H9 (cell line): ENCODE results near the gene PIGS. TPM values are rescaled to one million over a fixed set of nuclear protein-coding genes. Genes with fewer than 3 reads are reported as not detected.

Experiments used
- DNase-seq: peaks from one replicate; pipeline ENCODE4 v3.0.0-alpha.2; 2017
- H2AFZ ChIP-seq: one replicate; pipeline ENCODE4 v1.6.1; 2013; ENCODE audit warnings: mild to moderate bottlenecking, low read length, control low read depth, moderate library complexity
- H2AK5ac ChIP-seq: 2 replicates; pipeline ENCODE4 v1.6.1; 2013; ENCODE audit warnings: low read length, control low read depth, mixed read lengths; ENCODE audit not compliant: insufficient read length
- H2BK120ac ChIP-seq: one replicate; pipeline ENCODE4 v1.6.1; 2013; ENCODE audit warnings: low read depth, mild to moderate bottlenecking, low read length, control low read depth, inconsistent platforms; ENCODE audit not compliant: poor library complexity, severe bottlenecking
- H2BK12ac ChIP-seq: 2 replicates; pipeline ENCODE4 v1.6.1; 2013; ENCODE audit warnings: low read length, control low read depth, mixed read lengths, low read depth; ENCODE audit not compliant: insufficient read length
- H2BK15ac ChIP-seq: 2 replicates; pipeline ENCODE4 v1.6.1; 2013; ENCODE audit warnings: low read depth, low read length, control low read depth
- H2BK20ac ChIP-seq: one replicate; pipeline ENCODE4 v1.6.1; 2013; ENCODE audit warnings: low read depth, mild to moderate bottlenecking, low read length, control low read depth, inconsistent platforms; ENCODE audit not compliant: poor library complexity, severe bottlenecking
- H2BK5ac ChIP-seq: 2 replicates; pipeline ENCODE4 v1.6.1; 2013; ENCODE audit warnings: low read length, control low read depth, mixed read lengths; ENCODE audit not compliant: insufficient read length
- H3K14ac ChIP-seq: 2 replicates; pipeline ENCODE4 v1.6.1; 2013; ENCODE audit warnings: low read length, control low read depth; ENCODE audit not compliant: insufficient read depth
- H3K18ac ChIP-seq: 2 replicates; pipeline ENCODE4 v1.6.1; 2013; ENCODE audit warnings: low read depth, mild to moderate bottlenecking, mixed read lengths, low read length, control low read depth; ENCODE audit not compliant: insufficient read length
- H3K23ac ChIP-seq: 2 replicates; pipeline ENCODE4 v1.6.1; 2013; ENCODE audit warnings: low read length, control low read depth, mixed read lengths, low read depth; ENCODE audit not compliant: insufficient read length
- H3K23me2 ChIP-seq: 2 replicates; pipeline ENCODE4 v1.6.1; 2013; ENCODE audit warnings: low read depth, mild to moderate bottlenecking, mixed read lengths, low read length, control low read depth; ENCODE audit not compliant: insufficient read length, poor library complexity, severe bottlenecking
- H3K27ac ChIP-seq: 2 replicates; pipeline ENCODE4 v1.5.1; 2013; ENCODE audit warnings: low read length, control low read depth, mixed read lengths, low read depth; ENCODE audit not compliant: insufficient read length
- H3K27me3 ChIP-seq: 2 replicates; pipeline ENCODE4 v1.6.1; 2013; ENCODE audit warnings: low read length, control low read depth, inconsistent platforms; ENCODE audit not compliant: insufficient read depth
- H3K4ac ChIP-seq: 2 replicates; pipeline ENCODE4 v1.6.1; 2013; ENCODE audit warnings: low read depth, mild to moderate bottlenecking, control low read depth, inconsistent platforms, low read length, moderate library complexity
- H3K4me1 ChIP-seq: 2 replicates; pipeline ENCODE4 v1.6.1; 2013; ENCODE audit warnings: low read length, control low read depth, inconsistent platforms; ENCODE audit not compliant: insufficient read depth
- H3K4me2 ChIP-seq: 2 replicates; pipeline ENCODE4 v1.6.1; 2013; ENCODE audit warnings: low read length, control low read depth, mixed read lengths; ENCODE audit not compliant: insufficient read length, insufficient read depth
- H3K56ac ChIP-seq: 2 replicates; pipeline ENCODE4 v1.6.1; 2013; ENCODE audit warnings: low read depth, mild to moderate bottlenecking, mixed read lengths, low read length, control low read depth; ENCODE audit not compliant: insufficient read length
- H3K79me1 ChIP-seq: 2 replicates; pipeline ENCODE4 v1.6.1; 2013; ENCODE audit warnings: low read depth, mild to moderate bottlenecking, moderate library complexity, low read length, control low read depth, inconsistent platforms; ENCODE audit not compliant: insufficient read depth, poor library complexity, severe bottlenecking
- H3K79me2 ChIP-seq: 2 replicates; pipeline ENCODE4 v1.6.1; 2013; ENCODE audit warnings: low read length, control low read depth, inconsistent platforms; ENCODE audit not compliant: insufficient read depth
- H3K9ac ChIP-seq: 2 replicates; pipeline ENCODE4 v1.6.1; 2013; ENCODE audit warnings: low read length, control low read depth, mixed read lengths; ENCODE audit not compliant: insufficient read length; ENCODE audit errors: extremely low read depth
- H3K9me3 ChIP-seq: one replicate; pipeline ENCODE4 v1.6.1; 2013; ENCODE audit warnings: low read depth, low read length, inconsistent platforms; ENCODE audit not compliant: control insufficient read depth
- H3T11ph ChIP-seq: one replicate; pipeline ENCODE4 v1.6.1; 2013; ENCODE audit warnings: mild to moderate bottlenecking, low read length, control low read depth, inconsistent platforms
- H4K20me1 ChIP-seq: one replicate; pipeline ENCODE4 v1.6.1; 2013; ENCODE audit not compliant: control insufficient read depth, insufficient read length, insufficient read depth
- H4K5ac ChIP-seq: 2 replicates; pipeline ENCODE4 v1.6.1; 2013; ENCODE audit warnings: low read depth, mild to moderate bottlenecking, mixed read lengths, low read length, control low read depth; ENCODE audit not compliant: insufficient read length
- H4K8ac ChIP-seq: replicated peaks from 2 replicates; pipeline ENCODE4 v1.6.1; 2013; ENCODE audit warnings: low read length, control low read depth, mixed read lengths, low read depth; ENCODE audit not compliant: insufficient read length
- H4K91ac ChIP-seq: 2 replicates; pipeline ENCODE4 v1.6.1; 2013; ENCODE audit warnings: low read depth, mild to moderate bottlenecking, moderate library complexity, mixed read lengths, low read length, control low read depth; ENCODE audit not compliant: insufficient read length
- H3K27ac Mint-ChIP-seq, 3 experiments: 2 replicates in 2 of 3; 3 replicates in 1 of 3; pipeline ENCODE4 v1.8.0; 2020 to 2021; ENCODE audit warnings: mixed read lengths in 3 of 3, mild to moderate bottlenecking in 1 of 3, moderate library complexity in 1 of 3
- H3K27me3 Mint-ChIP-seq: 2 replicates; pipeline ENCODE4 v1.8.0; 2021; ENCODE audit warnings: low read depth, mild to moderate bottlenecking, moderate library complexity, mixed read lengths
- H3K36me3 Mint-ChIP-seq, 3 experiments: 2 replicates in 2 of 3; 3 replicates in 1 of 3; pipeline ENCODE4 v1.8.0; 2020 to 2021; ENCODE audit warnings: low read depth in 3 of 3, mixed read lengths in 3 of 3; ENCODE audit not compliant: insufficient read depth in 1 of 3
- H3K4me1 Mint-ChIP-seq, 2 experiments: 2 replicates each; pipeline ENCODE4 v1.8.0; 2020; ENCODE audit warnings: mixed read lengths in 2 of 2
- H3K4me3 Mint-ChIP-seq, 2 experiments: 2 replicates in 1 of 2; 3 replicates in 1 of 2; pipeline ENCODE4 v1.8.0; 2020 to 2021; ENCODE audit warnings: mild to moderate bottlenecking in 2 of 2, mixed read lengths in 2 of 2, moderate library complexity in 1 of 2
- H3K9me3 Mint-ChIP-seq, 2 experiments: 2 replicates in 1 of 2; 3 replicates in 1 of 2; pipeline ENCODE4 v1.8.0; 2020; ENCODE audit warnings: mild to moderate bottlenecking in 2 of 2, mixed read lengths in 2 of 2, moderate library complexity in 1 of 2
- whole genome bisulfite sequencing: extraction: QIAGEN DNeasy Blood & Tissue Kit; methylation state at CpG from one replicate; pipeline ENCODE4 v1.1.7; 2013; ENCODE audit warnings: missing lambda C conversion rate, low lambda C conversion rate, mixed read lengths; ENCODE audit not compliant: insufficient read length; ENCODE audit errors: extremely low coverage; 5-methylcytosine and 5-hydroxymethylcytosine counted together
- total RNA-seq: library from RNA; stranded (reverse); gene quantifications from 2 replicates; pipeline ENCODE4 v1.2.1, GENCODE V29; 2021
- TF ChIP-seq, protein P1 (sequence below): fragments of 200-600 bp; sonication (generic); conservative IDR thresholded peaks from 3 replicates; pipeline ENCODE4 v1.8.0; 2021; ENCODE audit warnings: antibody characterized with exemption, mild to moderate bottlenecking

PIGS gene
- total RNA-seq, 1 experiment from 2014 or later = 45.8 TPM

DNA sequence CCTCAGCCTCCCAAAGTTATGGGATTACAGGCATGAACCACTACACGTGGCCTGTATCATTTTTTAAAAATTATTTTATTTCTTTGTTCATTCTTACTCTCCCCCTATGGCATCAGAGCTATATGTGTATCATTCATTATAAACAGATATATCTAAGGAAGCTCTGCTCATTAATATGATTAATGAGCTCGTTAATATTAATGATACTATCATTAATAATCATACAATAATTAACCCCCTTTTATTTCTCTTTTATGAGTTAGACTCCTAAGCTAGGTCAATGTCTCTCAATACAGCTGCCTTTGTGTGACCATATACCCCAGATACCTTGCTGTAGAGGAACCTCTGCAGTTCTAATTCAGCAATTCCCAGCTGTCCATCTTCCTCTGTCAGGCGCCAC lies 47.1 kb upstream of the PIGS start:
- TF ChIP-seq, protein P1, sequence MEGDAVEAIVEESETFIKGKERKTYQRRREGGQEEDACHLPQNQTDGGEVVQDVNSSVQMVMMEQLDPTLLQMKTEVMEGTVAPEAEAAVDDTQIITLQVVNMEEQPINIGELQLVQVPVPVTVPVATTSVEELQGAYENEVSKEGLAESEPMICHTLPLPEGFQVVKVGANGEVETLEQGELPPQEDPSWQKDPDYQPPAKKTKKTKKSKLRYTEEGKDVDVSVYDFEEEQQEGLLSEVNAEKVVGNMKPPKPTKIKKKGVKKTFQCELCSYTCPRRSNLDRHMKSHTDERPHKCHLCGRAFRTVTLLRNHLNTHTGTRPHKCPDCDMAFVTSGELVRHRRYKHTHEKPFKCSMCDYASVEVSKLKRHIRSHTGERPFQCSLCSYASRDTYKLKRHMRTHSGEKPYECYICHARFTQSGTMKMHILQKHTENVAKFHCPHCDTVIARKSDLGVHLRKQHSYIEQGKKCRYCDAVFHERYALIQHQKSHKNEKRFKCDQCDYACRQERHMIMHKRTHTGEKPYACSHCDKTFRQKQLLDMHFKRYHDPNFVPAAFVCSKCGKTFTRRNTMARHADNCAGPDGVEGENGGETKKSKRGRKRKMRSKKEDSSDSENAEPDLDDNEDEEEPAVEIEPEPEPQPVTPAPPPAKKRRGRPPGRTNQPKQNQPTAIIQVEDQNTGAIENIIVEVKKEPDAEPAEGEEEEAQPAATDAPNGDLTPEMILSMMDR = no peak

More for the DNA sequence above, 47.1 kb upstream of the PIGS start:
- no peaks in the 10 kb centered on the region for H3K27me3 ChIP-seq
- Mint-ChIP-seq H3K4me1 (no peaks in the 10 kb centered on the region), H3K27ac (no peak overlapping the region), H3K9me3 (no peaks in the 10 kb centered on the region), H3K27me3 (no peaks in the 10 kb centered on the region), H3K36me3 (peaks cover 54 to 97% (median 90%) of the 10 kb centered on the region in 3 experiments; a peak in 6 of 7 replicates), H3K4me3 (no peak overlapping the region)
- no peak overlapping the region for H2BK5ac ChIP-seq
- H4K91ac ChIP-seq = no peak overlapping the region
- H3K4me1 ChIP-seq = no peaks in the 10 kb centered on the region
- no peak overlapping the region for H3K27ac ChIP-seq
- H4K20me1 ChIP-seq = no peaks in the 10 kb centered on the region
- H4K5ac ChIP-seq = no peak overlapping the region
- no peak overlapping the region for H3K9ac ChIP-seq
- no peak overlapping the region for H3T11ph ChIP-seq
- no peak overlapping the region for H3K4me2 ChIP-seq
- no peak overlapping the region for H2BK12ac ChIP-seq
- no peak overlapping the region for H2BK120ac ChIP-seq
- DNase-seq = no peak
- H3K9me3 ChIP-seq = no peaks in the 10 kb centered on the region
- H2BK15ac ChIP-seq = no peak overlapping the region
- H3K79me2 ChIP-seq = no peaks in the 10 kb centered on the region
- H3K4ac ChIP-seq = no peak overlapping the region
- no peak overlapping the region for H3K18ac ChIP-seq
- H3K23me2 ChIP-seq = no peaks in the 10 kb centered on the region
- no peak overlapping the region for H4K8ac ChIP-seq
- no peak overlapping the region for H2BK20ac ChIP-seq
- no CpG with 5 or more reads among the region's 3 CpGs for WGBS
- no peak overlapping the region for H3K14ac ChIP-seq
- H3K23ac ChIP-seq = no peak overlapping the region
- H2AFZ ChIP-seq = no peak overlapping the region
- H2AK5ac ChIP-seq = no peak overlapping the region
- H3K56ac ChIP-seq = no peak overlapping the region
- no peaks in the 10 kb centered on the region for H3K79me1 ChIP-seq
